H1 (cell line): Measurements from ENCODE around the gene CFAP221. TPM values are rescaled to one million over a fixed set of nuclear protein-coding genes. Genes with fewer than 3 reads are reported as not detected.
A peak's percentile ranks its signal among the peaks of the same experiment; 100 is the strongest.

Experiments used
- CTCF ChIA-PET: fragments of 300-600 bp; sonication (Branson Sonifier 250); formaldehyde crosslinking; loops from one replicate; lab custom pipeline; 2021; ENCODE audit not compliant: partially characterized antibody; lab: Charles Lee
- POLR2A ChIA-PET: fragments of 300-600 bp; sonication (Branson Sonifier 250); formaldehyde crosslinking; loops from one replicate; lab custom pipeline; 2021; ENCODE audit warnings: inconsistent platforms; ENCODE audit not compliant: partially characterized antibody; lab: Charles Lee
- DNase-seq, 2 experiments: peaks; one replicate each; pipeline versions ENCODE4 v3.0.0 to v3.0.0-alpha.2; 2010 to 2022; ENCODE audit warnings: low spot score in 2 of 2, low read depth in 1 of 2, mixed read lengths in 1 of 2
- FAIRE-seq: peaks from 2 replicates; lab custom pipeline; 2011; peaks lifted over from hg19 to GRCh38; lab: Jason Lieb, UNC
- H2AFZ ChIP-seq: 2 replicates; pipeline ENCODE4 v1.8.1; 2012; ENCODE audit warnings: low read length, inconsistent platforms
- H2AK5ac ChIP-seq: 2 replicates; pipeline ENCODE4 v1.6.1; 2013; ENCODE audit warnings: low read depth, low read length
- H2BK120ac ChIP-seq: replicated peaks from 2 replicates; pipeline ENCODE3; 2013; ENCODE audit warnings: low read depth, low read length, inconsistent platforms
- H2BK12ac ChIP-seq: 2 replicates; pipeline ENCODE4 v1.6.1; 2013; ENCODE audit warnings: low read depth, low read length
- H2BK15ac ChIP-seq: 2 replicates; pipeline ENCODE4 v1.6.1; 2013; ENCODE audit warnings: low read length
- H2BK20ac ChIP-seq: 2 replicates; pipeline ENCODE4 v1.6.1; 2013; ENCODE audit warnings: low read length
- H2BK5ac ChIP-seq: 2 replicates; pipeline ENCODE4 v1.6.1; 2013; ENCODE audit warnings: low read depth, low read length
- H3K14ac ChIP-seq: 2 replicates; pipeline ENCODE4 v1.6.1; 2013; ENCODE audit warnings: inconsistent platforms; ENCODE audit not compliant: insufficient read length
- H3K18ac ChIP-seq: 2 replicates; pipeline ENCODE4 v1.6.1; 2013; ENCODE audit warnings: low read length; ENCODE audit errors: extremely low read depth
- H3K23ac ChIP-seq: 2 replicates; pipeline ENCODE4 v1.6.1; 2013; ENCODE audit warnings: inconsistent platforms; ENCODE audit not compliant: insufficient read length
- H3K23me2 ChIP-seq: 2 replicates; pipeline ENCODE4 v1.6.1; 2013; ENCODE audit warnings: low read depth, low read length
- H3K27ac ChIP-seq: 2 replicates; pipeline ENCODE4 v1.6.1; 2011; ENCODE audit warnings: low read depth, low read length, inconsistent platforms
- H3K27me3 ChIP-seq, 4 experiments: replicated peaks in 1 of 4; 1 replicate in 1 of 4; 2 replicates in 3 of 4; pipeline versions ENCODE4 v1.6.1 to v1.8.1; 2011 to 2013; ENCODE audit warnings: low read length in 3 of 4, mild to moderate bottlenecking in 3 of 4, inconsistent platforms in 2 of 4, mixed read lengths in 2 of 4, moderate library complexity in 1 of 4; ENCODE audit not compliant: control insufficient read depth in 3 of 4, insufficient read depth in 3 of 4; ENCODE audit errors: extremely low read depth in 1 of 4
- H3K36me3 ChIP-seq, 4 experiments: 2 replicates each; pipeline versions ENCODE4 v1.6.1 to v1.8.1; 2011 to 2013; ENCODE audit warnings: mild to moderate bottlenecking in 4 of 4, low read length in 3 of 4, moderate library complexity in 2 of 4, control low read depth in 1 of 4, inconsistent platforms in 1 of 4; ENCODE audit not compliant: insufficient read depth in 4 of 4, control insufficient read depth in 2 of 4
- H3K4ac ChIP-seq: replicated peaks from 2 replicates; pipeline ENCODE3; 2013; ENCODE audit warnings: low read length, low read depth, mixed read lengths, inconsistent platforms; ENCODE audit not compliant: insufficient read length
- H3K4me1 ChIP-seq, 4 experiments: replicated peaks in 1 of 4; 1 replicate in 1 of 4; 2 replicates in 3 of 4; pipeline versions ENCODE4 v1.6.1 to v1.8.1; 2011 to 2013; ENCODE audit warnings: low read length in 3 of 4, inconsistent platforms in 2 of 4, mixed read lengths in 1 of 4; ENCODE audit not compliant: insufficient read depth in 4 of 4, control insufficient read depth in 3 of 4
- H3K4me2 ChIP-seq, 2 experiments: 2 replicates each; pipeline versions ENCODE4 v1.6.1 to v1.8.1; 2011 to 2013; ENCODE audit warnings: low read depth in 2 of 2, low read length in 2 of 2, control low read depth in 1 of 2, inconsistent platforms in 1 of 2, mild to moderate bottlenecking in 1 of 2; ENCODE audit not compliant: insufficient read depth in 1 of 2
- H3K4me3 ChIP-seq, 4 experiments: fragments of 200-600, 300-600 bp in 1 of 4; sonication (generic), shearing (Covaris generic), sonication (Bioruptor Twin) in 1 of 4; 2 replicates each; pipeline versions ENCODE4 v1.5.1 to v1.8.1; 2011 to 2016; ENCODE audit warnings: low read length in 4 of 4, low read depth in 3 of 4, control low read depth in 2 of 4, inconsistent platforms in 2 of 4, mild to moderate bottlenecking in 2 of 4, mixed read lengths in 1 of 4, moderate library complexity in 1 of 4; ENCODE audit not compliant: insufficient read depth in 2 of 4; ENCODE audit errors: extremely low read depth in 1 of 4
- H3K56ac ChIP-seq: replicated peaks from 2 replicates; pipeline ENCODE3; 2013; ENCODE audit warnings: low read depth, mild to moderate bottlenecking, mixed read lengths, low read length, inconsistent platforms; ENCODE audit not compliant: insufficient read length
- H3K79me1 ChIP-seq: 2 replicates; pipeline ENCODE4 v1.6.1; 2013; ENCODE audit warnings: low read depth, low read length, control low read depth
- H3K79me2 ChIP-seq, 2 experiments: 2 replicates each; pipeline versions ENCODE4 v1.6.1 to v1.8.1; 2012 to 2013; ENCODE audit warnings: low read length in 2 of 2, mild to moderate bottlenecking in 2 of 2, inconsistent platforms in 1 of 2; ENCODE audit not compliant: insufficient read depth in 2 of 2, control insufficient read depth in 1 of 2
- H3K9ac ChIP-seq, 4 experiments: replicated peaks in 1 of 4; 1 replicate in 1 of 4; 2 replicates in 3 of 4; pipeline versions ENCODE4 v1.6.1 to v1.8.1; 2011 to 2013; ENCODE audit warnings: low read depth in 3 of 4, low read length in 3 of 4, control low read depth in 2 of 4, mild to moderate bottlenecking in 2 of 4, moderate library complexity in 2 of 4, inconsistent platforms in 1 of 4; ENCODE audit errors: extremely low read depth in 1 of 4
- H3K9me3 ChIP-seq, 2 experiments: 2 replicates each; pipeline versions ENCODE4 v1.6.1 to v1.8.1; 2012 to 2013; ENCODE audit warnings: mild to moderate bottlenecking in 2 of 2, moderate library complexity in 2 of 2, control low read depth in 1 of 2, inconsistent platforms in 1 of 2, low read depth in 1 of 2, low read length in 1 of 2, mixed read lengths in 1 of 2; ENCODE audit not compliant: insufficient read depth in 2 of 2
- H4K20me1 ChIP-seq, 2 experiments: replicated peaks in 1 of 2; 2 replicates each; pipeline versions ENCODE3 to v1.8.1; 2011 to 2013; ENCODE audit warnings: inconsistent platforms in 2 of 2, low read length in 2 of 2, mild to moderate bottlenecking in 1 of 2; ENCODE audit not compliant: insufficient read depth in 2 of 2, control insufficient read depth in 1 of 2
- H4K5ac ChIP-seq: 2 replicates; pipeline ENCODE4 v1.6.1; 2013; ENCODE audit warnings: low read length, low read depth, mixed read lengths, inconsistent platforms; ENCODE audit not compliant: insufficient read length
- H4K8ac ChIP-seq: 2 replicates; pipeline ENCODE4 v1.8.0; 2013; ENCODE audit warnings: mild to moderate bottlenecking, moderate library complexity, low read length, inconsistent platforms; ENCODE audit not compliant: insufficient read depth; ENCODE audit errors: extremely low read depth
- H4K91ac ChIP-seq: replicated peaks from 2 replicates; pipeline ENCODE3; 2013; ENCODE audit warnings: low read length, mixed read lengths, inconsistent platforms; ENCODE audit not compliant: insufficient read length
- ASH2L ChIP-seq: fragments of 200-600, 300-600 bp; sonication (generic); IDR thresholded peaks from one replicate; pipeline ENCODE4 v1.7.1; 2017; ENCODE audit warnings: low read length
- CHD1 ChIP-seq: IDR thresholded peaks from 2 replicates; pipeline ENCODE4 v1.6.1; 2012; ENCODE audit warnings: low read depth, low read length, improper control_type of control experiment
- CTBP2 ChIP-seq: IDR thresholded peaks from 2 replicates; pipeline ENCODE4 v1.7.0; 2011; ENCODE audit warnings: borderline replicate concordance, mild to moderate bottlenecking, moderate library complexity, mixed read lengths, low read length; ENCODE audit not compliant: insufficient read depth, insufficient read length
- FOSL1 ChIP-seq: IDR thresholded peaks from 2 replicates; pipeline ENCODE4 v1.6.1; 2011; ENCODE audit warnings: mild to moderate bottlenecking, low read depth, low read length, moderate library complexity; ENCODE audit not compliant: insufficient read depth
- JUN ChIP-seq: IDR thresholded peaks from 2 replicates; pipeline ENCODE4 v1.6.1; 2011; ENCODE audit warnings: low read depth, mild to moderate bottlenecking, improper control_type of control experiment, low read length
- JUND ChIP-seq: IDR thresholded peaks from 2 replicates; pipeline ENCODE4 v1.6.1; 2011; ENCODE audit warnings: mild to moderate bottlenecking, improper control_type of control experiment, low read length
- KDM1A ChIP-seq: fragments of 200-600, 300-600 bp; sonication (generic); IDR thresholded peaks from 2 replicates; pipeline ENCODE4 v1.7.1; 2016; ENCODE audit warnings: mild to moderate bottlenecking, low read length, borderline replicate concordance
- MAFK ChIP-seq: IDR thresholded peaks from 2 replicates; pipeline ENCODE4 v1.6.1; 2012; ENCODE audit warnings: low read depth, mild to moderate bottlenecking, improper control_type of control experiment, low read length
- MAX ChIP-seq: IDR thresholded peaks from 2 replicates; pipeline ENCODE4 v1.6.1; 2012; ENCODE audit warnings: inconsistent platforms
- NRF1 ChIP-seq: IDR thresholded peaks from 2 replicates; pipeline ENCODE4 v1.6.1; 2011; ENCODE audit warnings: mild to moderate bottlenecking, low read depth, low read length, improper control_type of control experiment
- POLR2AphosphoS5 ChIP-seq: IDR thresholded peaks from 2 replicates; pipeline ENCODE4 v1.6.1; 2011; ENCODE audit warnings: low read depth, low read length
- POU5F1 ChIP-seq: IDR thresholded peaks from 2 replicates; pipeline ENCODE4 v1.6.1; 2011; ENCODE audit warnings: low read depth, mild to moderate bottlenecking, low read length, moderate library complexity
- SP2 ChIP-seq: IDR thresholded peaks from 2 replicates; pipeline ENCODE4 v1.6.1; 2012; ENCODE audit warnings: mild to moderate bottlenecking, low read length, inconsistent platforms
- TAF1 ChIP-seq: IDR thresholded peaks from 2 replicates; pipeline ENCODE4 v1.6.1; 2011; ENCODE audit warnings: mild to moderate bottlenecking, low read depth, low read length
- TBP ChIP-seq: IDR thresholded peaks from 2 replicates; pipeline ENCODE4 v1.6.1; 2011; ENCODE audit warnings: low read depth, low read length, improper control_type of control experiment
- WGBS, 2 experiments: shearing (Covaris generic) in 1 of 2; methylation state at CpG; one replicate each; pipeline versions ENCODE4 v1.1.6 to v1.1.7; 2013 to 2015; ENCODE audit warnings: low lambda C conversion rate in 2 of 2, mixed read lengths in 2 of 2, inconsistent platforms in 1 of 2, low coverage in 1 of 2, missing lambda C conversion rate in 1 of 2; ENCODE audit not compliant: insufficient replicate concordance in 2 of 2, insufficient coverage in 1 of 2, insufficient read length in 1 of 2; ENCODE audit errors: extremely low coverage in 1 of 2, missing lambda C conversion rate in 1 of 2; 5-methylcytosine and 5-hydroxymethylcytosine counted together
- polyA plus RNA-seq, 7 experiments: library from polyadenylated mRNA; depleted of rRNA in 3 of 7; stranded (reverse) in 5 of 7; unstranded in 2 of 7; fragments of >200 nt in 5 of 7; fragments of 200-250 nt in 2 of 7; gene quantifications; 1 replicate in 5 of 7; 2 replicates in 1 of 7; 4 replicates in 1 of 7; pipeline versions ENCODE4 v1.2.1 to v1.2.3, GENCODE V29; 2011 to 2013; ENCODE audit warnings: missing spikeins in 2 of 7, mixed read lengths in 2 of 7
- total RNA-seq: library from RNA; stranded (reverse); fragmentation: NEBNext Ultra II Directional; extraction: Animal tissue kit (Norgen Biotek cat#: 25700); gene quantifications from 2 replicates; pipeline ENCODE4 v1.2.1, GENCODE V29; 2021

Gene CFAP221
- total and polyA plus RNA-seq, 2 of the 8 experiments (the other 6 are each of a cell fraction or from before 2014, with no cell fraction given): 0.14 to 0.71 TPM

- peak overlapping the region; percentile 3; the same call in 1 of the 2 replicates for H2BK12ac ChIP-seq
- H3K4me2 ChIP-seq: 0 out of 4 replicates have a peak overlapping the region, but pooled peaks of 1 of the 2 experiments have one; percentile 32
- TF ChIP-seq POLR2AphosphoS5 (no peak), MAX (no peak), ASH2L (no peak), CHD1 (no peak), KDM1A (no peak), POU5F1 (no peak), FOSL1 (no peak), MAFK (no peak), JUN (no peak), SP2 (no peak), CTBP2 (no peak), NRF1 (no peak), JUND (no peak), TAF1 (no peak), TBP (no peak)
These were observed 127.5 kb downstream of the CFAP221 start for GRCh38 chr2:119671752-119672151.

More at GRCh38 chr2:119671752-119672151, 127.5 kb downstream of the CFAP221 start:
- Histone ChIP-seq H3K79me2 (no peaks in the 10 kb centered on the region), H3K23ac (no peak overlapping the region), H3K23me2 (no peaks in the 10 kb centered on the region), H2BK5ac (peak overlapping the region; percentile 20; the same call in 1 of the 2 replicates), H3K27ac (no peak overlapping the region), H3K9ac (no peak overlapping the region), H2BK120ac (peak overlapping the region; percentile 24), H4K91ac (peak overlapping the region; percentile 2), H3K4me3 (no peak overlapping the region), H3K4me1 (peaks cover 3 to 11% (median 10%) of the 10 kb centered on the region in 4 experiments; a peak in 6 of 7 replicates), H3K4ac (no peak overlapping the region), H3K14ac (no peak overlapping the region), H2BK20ac (peak overlapping the region; percentile 8; the same call in 1 of the 2 replicates), H2BK15ac (peak overlapping the region; percentile 84; the same call in 1 of the 2 replicates), H3K9me3 (no peaks in the 10 kb centered on the region), H4K5ac (no peak overlapping the region), H3K79me1 (no peaks in the 10 kb centered on the region), H2AFZ (no peak overlapping the region), H3K56ac (no peak overlapping the region), H2AK5ac (no peak overlapping the region; the same call in 1 of the 2 replicates), H3K36me3 (no peaks in the 10 kb centered on the region), H3K27me3 (no peaks in the 10 kb centered on the region), H4K8ac (no peak overlapping the region), H3K18ac (peak overlapping the region; percentile 75), H4K20me1 (no peaks in the 10 kb centered on the region)
- no peak for DNase-seq
- peak; percentile 13 for FAIRE-seq
- WGBS, 2 experiments: 81% methylated on average over 6 of the region's 6 CpGs; no CpG with 5 or more reads in 1 of the 2 experiments
- POLR2A ChIA-PET: interaction anchor here (0.8 to 1.9 kb wide), 4 partner anchors 9 to 31 kb away, joined by 3 to 5 read pairs (median 3); no protein-coding TSS in a partner anchor
- CTCF ChIA-PET: interaction anchor here (0.5 to 1.4 kb wide), 5 partner anchors 11 to 89 kb away, joined by 3 to 5 read pairs (median 3); no protein-coding TSS in a partner anchor
